Upper lobe of left lung (tissue), 6 donors: ENCODE results near the gene VPS37B. TPM values are rescaled to one million over a fixed set of nuclear protein-coding genes. Genes with fewer than 3 reads are reported as not detected.

Experiments
- ATAC-seq, 2 donors: fragments of 200-7000 bp; cut with Tn5 transposase; one replicate each; pipeline ENCODE4 v1.9.1; 2022; ENCODE audit warnings: mild to moderate bottlenecking in 2 of 2, moderate library complexity in 2 of 2; ENCODE audit not compliant: low FRiP score in 2 of 2
- DNase-seq, 2 donors: peaks; one replicate each; pipeline ENCODE4 v3.0.0-alpha.2; 2019 to 2020
- H3K27ac ChIP-seq, 4 donors: fragments of 200-600 bp; sonication (generic); one replicate each; pipeline ENCODE4 v1.5.1; 2016 to 2019
- H3K27me3 ChIP-seq, 4 donors: fragments of 200-600 bp; sonication (generic); one replicate each; pipeline ENCODE4 v1.5.1; 2017 to 2019
- H3K36me3 ChIP-seq, 4 donors: fragments of 200-600 bp; sonication (generic); one replicate each; pipeline ENCODE4 v1.5.1; 2016 to 2019
- H3K4me1 ChIP-seq, 4 donors: fragments of 200-600 bp; sonication (generic); one replicate each; pipeline ENCODE4 v1.5.1; 2018 to 2019
- H3K4me3 ChIP-seq, 4 donors: fragments of 200-600 bp; sonication (generic); one replicate each; pipeline ENCODE4 v1.5.1; 2017 to 2019; ENCODE audit warnings: mild to moderate bottlenecking in 2 of 4, moderate library complexity in 1 of 4
- H3K9me3 ChIP-seq, 4 donors: fragments of 200-600 bp; sonication (generic); one replicate each; pipeline ENCODE4 v1.5.1; 2018 to 2019
- EP300 ChIP-seq, 4 donors: sonication (generic); formaldehyde crosslinking; IDR thresholded peaks; one replicate each; pipeline ENCODE4 v1.5.1; 2017; ENCODE audit warnings: antibody characterized with exemption in 4 of 4, control low read depth in 2 of 4
- POLR2A ChIP-seq, 4 donors: fragments of 450-650 bp; IDR thresholded peaks; one replicate each; pipeline ENCODE4 v1.5.1; 2016 to 2017; ENCODE audit warnings: antibody characterized with exemption in 4 of 4, mild to moderate bottlenecking in 2 of 4
- POLR2AphosphoS5 ChIP-seq, 2 donors: sonication (generic); formaldehyde crosslinking; IDR thresholded peaks; one replicate each; pipeline ENCODE4 v1.5.1; 2017; ENCODE audit warnings: antibody characterized with exemption in 2 of 2
- WGBS, 2 donors: methylation state at CpG; one replicate each; pipeline ENCODE4 v1.1.5; 2017 to 2018; 5-methylcytosine and 5-hydroxymethylcytosine counted together
- total RNA-seq, 6 donors: library from RNA; depleted of rRNA in 4 of 6; stranded (reverse); fragments of >200 nt in 4 of 6; gene quantifications; one replicate each; pipeline versions ENCODE4 v1.1.0 to v1.2.1, GENCODE V29; 2016 to 2021
- TF ChIP-seq, protein P1 (sequence below), 6 experiments: fragments of 450-650 bp in 4 of 6; fragments of 200-600 bp in 2 of 6; sonication (generic) in 2 of 6; IDR thresholded peaks; one replicate each; pipeline ENCODE4 v1.5.1; 2016 to 2019; ENCODE audit warnings: antibody characterized with exemption in 6 of 6
- donor health status: DM: no; HTN: no; CAD: no; lungs with moderate emphysema.
- donor health status: DM: no; HTN: yes; CAD: no; lungs with severe emphysema.

The VPS37B gene
- total RNA-seq, 6 donors from 2014 or later, result 41.2 to 93.2 (median 64.0) TPM

- no peak for ATAC-seq
- peaks cover 0 to 5% (median under 1%) of the 10 kb centered on the region in 4 donors for H3K36me3 ChIP-seq
- peak overlapping the region in 2 of 4 donors; percentile 24 to 75 for H3K27ac ChIP-seq
- no peak for TF ChIP-seq EP300 (IDR thresholded peaks at IDR 0.05)
- TF ChIP-seq, protein P1, sequence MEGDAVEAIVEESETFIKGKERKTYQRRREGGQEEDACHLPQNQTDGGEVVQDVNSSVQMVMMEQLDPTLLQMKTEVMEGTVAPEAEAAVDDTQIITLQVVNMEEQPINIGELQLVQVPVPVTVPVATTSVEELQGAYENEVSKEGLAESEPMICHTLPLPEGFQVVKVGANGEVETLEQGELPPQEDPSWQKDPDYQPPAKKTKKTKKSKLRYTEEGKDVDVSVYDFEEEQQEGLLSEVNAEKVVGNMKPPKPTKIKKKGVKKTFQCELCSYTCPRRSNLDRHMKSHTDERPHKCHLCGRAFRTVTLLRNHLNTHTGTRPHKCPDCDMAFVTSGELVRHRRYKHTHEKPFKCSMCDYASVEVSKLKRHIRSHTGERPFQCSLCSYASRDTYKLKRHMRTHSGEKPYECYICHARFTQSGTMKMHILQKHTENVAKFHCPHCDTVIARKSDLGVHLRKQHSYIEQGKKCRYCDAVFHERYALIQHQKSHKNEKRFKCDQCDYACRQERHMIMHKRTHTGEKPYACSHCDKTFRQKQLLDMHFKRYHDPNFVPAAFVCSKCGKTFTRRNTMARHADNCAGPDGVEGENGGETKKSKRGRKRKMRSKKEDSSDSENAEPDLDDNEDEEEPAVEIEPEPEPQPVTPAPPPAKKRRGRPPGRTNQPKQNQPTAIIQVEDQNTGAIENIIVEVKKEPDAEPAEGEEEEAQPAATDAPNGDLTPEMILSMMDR (IDR thresholded peaks at IDR 0.05), result no peak
- TF ChIP-seq POLR2AphosphoS5 (IDR thresholded peaks at IDR 0.05), result no peak
- TF ChIP-seq POLR2A (IDR thresholded peaks at IDR 0.05), result no peak
- no peak overlapping the region for H3K4me3 ChIP-seq
- WGBS, 2 donors, result 77 to 78% methylated on average over 7 of the region's 7 CpGs
- no peaks in the 10 kb centered on the region for H3K27me3 ChIP-seq
- peaks cover 79 to 96% (median 84%) of the 10 kb centered on the region in 4 donors for H3K4me1 ChIP-seq
- no peaks in the 10 kb centered on the region for H3K9me3 ChIP-seq
- no peak for DNase-seq
These were observed 20.2 kb downstream of the VPS37B start for GRCh38 chr12:122875590-122876220.

DNA sequence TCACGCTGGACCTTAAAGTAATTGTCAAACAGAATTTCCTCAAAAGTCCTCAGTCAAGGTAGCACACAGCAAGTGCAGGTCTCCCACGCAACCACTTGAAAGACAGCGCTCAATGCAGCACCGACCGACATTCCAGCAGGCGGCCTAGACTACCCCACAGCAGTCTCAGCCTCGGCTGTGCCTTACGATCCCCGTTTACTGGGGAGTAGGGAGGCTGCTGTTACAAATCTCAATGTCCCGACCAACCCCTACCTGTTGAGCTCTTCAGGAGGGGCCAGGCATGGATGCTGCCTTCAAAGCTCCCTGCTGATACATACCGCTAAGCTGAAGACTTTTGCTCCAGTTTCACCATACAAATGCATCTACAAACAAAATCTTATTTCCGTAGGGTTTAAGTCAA, 21.8 kb downstream of the VPS37B start:
- Histone ChIP-seq H3K4me3 (no peak overlapping the region), H3K9me3 (no peaks in the 10 kb centered on the region), H3K27ac (peak overlapping the region in 3 of 4 donors; percentile 89 to 94 (median 92)), H3K36me3 (peaks cover 0 to 21% (median 12%) of the 10 kb centered on the region in 4 donors), H3K4me1 (peaks cover 78 to 96% (median 82%) of the 10 kb centered on the region in 4 donors), H3K27me3 (no peaks in the 10 kb centered on the region)
- WGBS, 2 donors, result 73 to 82% methylated on average over 11 to 12 of the region's 12 CpGs
- DNase-seq, result no peak
- ATAC-seq, result no peak
- TF ChIP-seq, protein P1 (IDR thresholded peaks at IDR 0.05), result no peak
- TF ChIP-seq POLR2A (IDR thresholded peaks at IDR 0.05) (no peak), EP300 (IDR thresholded peaks at IDR 0.05) (no peak), POLR2AphosphoS5 (IDR thresholded peaks at IDR 0.05) (no peak)

DNA sequence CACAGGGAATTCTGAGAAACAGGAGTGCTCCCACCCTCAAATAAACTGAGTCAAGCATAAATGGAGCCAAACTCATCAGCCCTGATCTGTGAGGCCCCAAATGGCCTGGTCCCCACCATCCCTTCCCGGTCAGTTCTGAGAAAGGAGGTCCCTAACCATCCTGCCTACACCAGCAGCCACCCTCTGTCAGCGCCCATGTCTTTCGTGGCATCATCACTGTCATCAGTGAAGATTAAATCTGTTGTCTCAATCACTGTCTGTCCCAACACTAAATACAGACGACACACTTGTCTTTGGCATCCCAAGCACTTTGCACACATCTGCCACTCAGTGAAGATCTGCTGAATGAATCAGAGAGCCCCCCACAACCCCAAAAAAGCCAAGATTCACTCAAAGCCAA, 22.4 kb downstream of the VPS37B start:
- H3K27ac ChIP-seq, result peak overlapping the region; percentile 87 to 94 (median 90)
- ATAC-seq, result no peak
- no peaks in the 10 kb centered on the region for H3K27me3 ChIP-seq
- peaks cover 0 to 23% (median 17%) of the 10 kb centered on the region in 4 donors for H3K36me3 ChIP-seq
- H3K4me1 ChIP-seq, result peaks cover 78 to 94% (median 80%) of the 10 kb centered on the region in 4 donors
- H3K9me3 ChIP-seq, result no peaks in the 10 kb centered on the region
- H3K4me3 ChIP-seq, result no peak overlapping the region
- 72 to 84% methylated on average over 4 of the region's 4 CpGs for WGBS, 2 donors
- DNase-seq, result no peak
- no peak for TF ChIP-seq EP300 (IDR thresholded peaks at IDR 0.05)
- no peak for TF ChIP-seq POLR2A (IDR thresholded peaks at IDR 0.05)
- TF ChIP-seq POLR2AphosphoS5 (IDR thresholded peaks at IDR 0.05), result no peak
- TF ChIP-seq, protein P1 (IDR thresholded peaks at IDR 0.05), result no peak

DNA sequence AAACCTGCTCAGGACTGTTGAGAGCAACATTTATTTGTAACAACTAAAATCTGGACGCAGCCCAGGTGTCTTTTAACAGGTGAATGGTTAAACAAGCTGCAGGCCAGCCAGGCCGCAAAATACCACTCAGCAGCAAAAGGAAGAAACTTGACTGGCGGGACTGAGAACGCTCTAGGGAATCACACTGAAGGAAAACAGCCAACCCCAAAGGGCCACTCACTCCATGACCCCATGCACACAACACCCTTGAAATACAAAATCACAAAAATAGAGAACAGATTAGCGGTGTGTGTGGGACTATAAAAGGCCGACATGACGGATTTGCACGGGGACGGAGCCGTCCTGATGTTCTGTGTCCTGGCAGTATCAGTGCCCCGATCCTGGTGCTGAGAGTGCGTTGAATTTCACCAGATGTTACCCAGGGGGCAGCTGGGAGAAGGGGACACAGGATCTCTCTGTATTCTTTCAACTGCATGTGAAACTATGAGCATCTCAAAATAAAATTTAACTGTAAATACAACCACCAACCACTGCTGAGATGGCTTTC, 23.0 kb downstream of the VPS37B start:
- H3K4me1 ChIP-seq, result peaks cover 82 to 95% (median 84%) of the 10 kb centered on the region in 4 donors
- no peak for ATAC-seq
- no peak for TF ChIP-seq POLR2AphosphoS5 (IDR thresholded peaks at IDR 0.05)
- no peak for TF ChIP-seq EP300 (IDR thresholded peaks at IDR 0.05)
- TF ChIP-seq POLR2A (IDR thresholded peaks at IDR 0.05), result no peak
- TF ChIP-seq, protein P1 (IDR thresholded peaks at IDR 0.05), result no peak
- peak overlapping the region; percentile 87 to 94 (median 90) for H3K27ac ChIP-seq
- peak overlapping the region in 2 of 4 donors; percentile 41 to 44 for H3K4me3 ChIP-seq
- peak in 1 of 2 donors; percentile 30 for DNase-seq
- WGBS, 2 donors, result 51 to 55% methylated on average over 12 of the region's 12 CpGs
- H3K27me3 ChIP-seq, result no peaks in the 10 kb centered on the region
- no peaks in the 10 kb centered on the region for H3K9me3 ChIP-seq
- peaks cover 5 to 30% (median 23%) of the 10 kb centered on the region in 4 donors for H3K36me3 ChIP-seq
